DOHH2 (cell line): ENCODE data around the gene PTBP3.

Source experiments
- H3F3A ChIP-seq: fragments of 200-600 bp; sonication (generic), shearing (Covaris generic); 2 replicates; pipeline ENCODE4 v1.6.0; 2016; ENCODE audit warnings: antibody characterized with exemption, mild to moderate bottlenecking; ENCODE audit not compliant: control insufficient read depth, insufficient read depth
- H3K27ac ChIP-seq: fragments of 200-600 bp; sonication (generic); 2 replicates; pipeline ENCODE4 v1.5.1; 2014; ENCODE audit warnings: low read depth, mild to moderate bottlenecking, low read length, moderate library complexity
- H3K27me3 ChIP-seq: fragments of 200-600 bp; sonication (generic); 2 replicates; pipeline ENCODE4 v1.6.1; 2014; ENCODE audit warnings: mild to moderate bottlenecking, low read length, mixed read lengths; ENCODE audit not compliant: control insufficient read depth
- H3K36me3 ChIP-seq: fragments of 200-600 bp; sonication (generic); 2 replicates; pipeline ENCODE4 v1.6.1; 2014; ENCODE audit warnings: mild to moderate bottlenecking, low read length, moderate library complexity, mixed read lengths; ENCODE audit not compliant: control insufficient read depth
- H3K4me1 ChIP-seq: fragments of 200-600 bp; sonication (generic); 2 replicates; pipeline ENCODE4 v1.6.1; 2014; ENCODE audit warnings: mild to moderate bottlenecking, low read length, mixed read lengths; ENCODE audit not compliant: control insufficient read depth
- H3K4me2 ChIP-seq: fragments of 200-600 bp; sonication (generic); 2 replicates; pipeline ENCODE4 v1.6.0; 2014; ENCODE audit warnings: mild to moderate bottlenecking, low read length, moderate library complexity
- H3K4me3 ChIP-seq: fragments of 200-600 bp; sonication (generic); 2 replicates; pipeline ENCODE4 v1.5.1; 2014; ENCODE audit warnings: mild to moderate bottlenecking, low read length, mixed read lengths
- H3K79me2 ChIP-seq: fragments of 200-600 bp; sonication (generic); 2 replicates; pipeline ENCODE4 v1.6.1; 2014; ENCODE audit warnings: mild to moderate bottlenecking, low read length, mixed read lengths; ENCODE audit not compliant: control insufficient read depth
- H3K9me2 ChIP-seq: fragments of 200-600 bp; sonication (generic); replicated peaks from 2 replicates; pipeline ENCODE4 v1.6.1; 2014; ENCODE audit warnings: mild to moderate bottlenecking, low read length, mixed read lengths; ENCODE audit not compliant: control insufficient read depth
- H3K9me3 ChIP-seq: fragments of 200-600 bp; sonication (generic); 2 replicates; pipeline ENCODE4 v1.6.1; 2014; ENCODE audit warnings: antibody characterized with exemption, low read length, mixed read lengths; ENCODE audit not compliant: control insufficient read depth, insufficient read depth
- H4K20me1 ChIP-seq: fragments of 200-600 bp; sonication (generic); 2 replicates; pipeline ENCODE4 v1.6.0; 2014; ENCODE audit warnings: low read depth, mild to moderate bottlenecking, antibody characterized with exemption, low read length, moderate library complexity; ENCODE audit not compliant: control insufficient read depth, insufficient read depth
- CTCF ChIP-seq: fragments of 200-600 bp; sonication (generic); IDR thresholded peaks from one replicate; pipeline ENCODE4 v1.5.1; 2014; ENCODE audit warnings: antibody characterized with exemption, mild to moderate bottlenecking, low read depth, low read length; ENCODE audit not compliant: poor library complexity, severe bottlenecking
- EZH2phosphoT487 ChIP-seq: fragments of 200-600 bp; sonication (generic); IDR thresholded peaks from 2 replicates; pipeline ENCODE4 v1.6.1; 2017; ENCODE audit warnings: borderline replicate concordance, mild to moderate bottlenecking, antibody characterized with exemption, low read length, moderate library complexity, mixed read lengths

Gene PTBP3

GRCh38 chr9:112296929-112297328, 36.5 kb downstream of the PTBP3 start:
- H3K27ac ChIP-seq: no peak overlapping the region
- no peaks in the 10 kb centered on the region for H3K9me2 ChIP-seq
- H3K79me2 ChIP-seq: peaks cover 62% of the 10 kb centered on the region
- H3F3A ChIP-seq: no peaks in the 10 kb centered on the region
- H4K20me1 ChIP-seq: peaks cover 4% of the 10 kb centered on the region; the same call in 1 of the 2 replicates
- H3K36me3 ChIP-seq: peaks cover 15% of the 10 kb centered on the region
- no peak overlapping the region for H3K4me3 ChIP-seq
- H3K4me2 ChIP-seq: no peak overlapping the region
- H3K27me3 ChIP-seq: no peaks in the 10 kb centered on the region
- TF ChIP-seq EZH2phosphoT487: no peak
- no peak for TF ChIP-seq CTCF
- 0 out of 2 replicates have a peak, but pooled peaks cover 3% of the 10 kb centered on the region for H3K4me1 ChIP-seq
- H3K9me3 ChIP-seq: no peaks in the 10 kb centered on the region

- H3F3A ChIP-seq: no peaks in the 10 kb centered on the region
- no peaks in the 10 kb centered on the region for H3K27me3 ChIP-seq
- no peaks in the 10 kb centered on the region for H3K9me2 ChIP-seq
- H3K9me3 ChIP-seq: no peaks in the 10 kb centered on the region
- peaks cover 54% of the 10 kb centered on the region for H3K79me2 ChIP-seq
- no peak overlapping the region for H3K27ac ChIP-seq
- no peak overlapping the region for H3K4me3 ChIP-seq
- peaks cover 21% of the 10 kb centered on the region for H3K36me3 ChIP-seq
- H4K20me1 ChIP-seq: peaks cover 2% of the 10 kb centered on the region; the same call in 1 of the 2 replicates
- H3K4me1 ChIP-seq: no peaks in the 10 kb centered on the region
- no peak overlapping the region for H3K4me2 ChIP-seq
- TF ChIP-seq CTCF: no peak
- no peak for TF ChIP-seq EZH2phosphoT487
These were observed 38.2 kb downstream of the PTBP3 start for GRCh38 chr9:112295174-112295573.

- peaks cover 50% of the 10 kb centered on the region for H3K36me3 ChIP-seq
- H3K27me3 ChIP-seq: no peaks in the 10 kb centered on the region
- peaks cover 15% of the 10 kb centered on the region for H3K79me2 ChIP-seq
- H3F3A ChIP-seq: no peaks in the 10 kb centered on the region
- H3K9me2 ChIP-seq: no peaks in the 10 kb centered on the region
- TF ChIP-seq CTCF: no peak
- no peaks in the 10 kb centered on the region for H4K20me1 ChIP-seq
- H3K27ac ChIP-seq: no peak overlapping the region
- H3K4me3 ChIP-seq: no peak overlapping the region
- no peak overlapping the region for H3K4me2 ChIP-seq
- H3K9me3 ChIP-seq: peaks cover 16% of the 10 kb centered on the region
- H3K4me1 ChIP-seq: no peaks in the 10 kb centered on the region
These were observed 45.4 kb downstream of the PTBP3 start for GRCh38 chr9:112288029-112288428.

- H3K4me3 ChIP-seq: no peak overlapping the region
- no peaks in the 10 kb centered on the region for H3K27me3 ChIP-seq
- H4K20me1 ChIP-seq: no peaks in the 10 kb centered on the region
- H3K27ac ChIP-seq: no peak overlapping the region
- H3K79me2 ChIP-seq: peaks cover 10% of the 10 kb centered on the region
- no peaks in the 10 kb centered on the region for H3K4me1 ChIP-seq
- H3K9me2 ChIP-seq: no peaks in the 10 kb centered on the region
- no peaks in the 10 kb centered on the region; the same call in 1 of the 2 replicates for H3F3A ChIP-seq
- no peak overlapping the region for H3K4me2 ChIP-seq
- no peak for TF ChIP-seq EZH2phosphoT487
- no peak for TF ChIP-seq CTCF
- peaks cover 44% of the 10 kb centered on the region for H3K36me3 ChIP-seq
- H3K9me3 ChIP-seq: peaks cover 16% of the 10 kb centered on the region
These were observed 46.5 kb downstream of the PTBP3 start for GRCh38 chr9:112286926-112287325.
